ENCODE results near the gene HOMEZ.
A peak's percentile ranks its signal among the peaks of the same experiment; 100 is the strongest.

Gene HOMEZ

DNA sequence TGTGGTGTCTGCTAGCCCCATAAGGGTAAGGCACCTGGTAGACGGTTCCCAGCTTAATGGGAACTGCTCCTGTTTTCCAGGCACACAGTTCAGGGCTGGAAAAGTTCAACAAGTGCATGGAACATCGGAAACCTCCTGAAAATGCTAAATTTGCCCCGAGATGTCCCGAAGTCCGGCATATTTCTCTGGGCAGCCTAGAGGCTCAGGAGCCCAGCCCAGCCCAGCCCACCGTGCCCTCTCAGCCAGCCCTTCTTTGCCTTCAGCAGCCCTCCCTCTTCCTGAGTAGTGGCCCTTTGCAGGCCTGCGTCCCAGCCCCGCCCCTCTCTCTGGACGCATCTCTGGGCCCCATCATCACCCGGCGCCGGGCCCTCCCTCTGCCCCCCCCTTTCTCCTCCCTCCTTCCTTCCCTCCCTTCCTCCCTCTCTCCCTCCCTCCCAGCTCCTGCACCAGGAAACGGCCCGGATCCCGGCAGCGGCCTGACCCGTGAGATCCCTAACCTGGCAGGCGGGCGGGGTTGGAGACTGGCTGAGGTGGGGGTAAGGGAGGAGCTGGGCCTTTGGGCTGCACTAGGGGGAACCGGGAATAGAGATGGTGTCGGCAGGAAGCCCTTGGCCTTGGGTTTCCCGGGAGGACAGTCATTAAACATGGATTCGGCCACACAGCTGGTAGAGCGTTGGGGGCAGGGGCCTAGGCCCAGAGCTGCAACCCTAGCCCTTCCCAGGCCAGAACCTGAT lies 20.6 kb upstream of the HOMEZ start, which contains the start of gene BCL2L2:
Gene BCL2L2, plus strand, starts transcription at position 422 of the 734 bp plus-strand sequence. CDS start 935 bp downstream, outside the sequence.
- DNase-seq (ENCODE audit: low read depth) = peak; percentile 83
- peak within 1 kb of the TSS; percentile 69 for H3K4me3 ChIP-seq (ENCODE audit: low read depth, low read length)
- TF ChIP-seq, protein P1, sequence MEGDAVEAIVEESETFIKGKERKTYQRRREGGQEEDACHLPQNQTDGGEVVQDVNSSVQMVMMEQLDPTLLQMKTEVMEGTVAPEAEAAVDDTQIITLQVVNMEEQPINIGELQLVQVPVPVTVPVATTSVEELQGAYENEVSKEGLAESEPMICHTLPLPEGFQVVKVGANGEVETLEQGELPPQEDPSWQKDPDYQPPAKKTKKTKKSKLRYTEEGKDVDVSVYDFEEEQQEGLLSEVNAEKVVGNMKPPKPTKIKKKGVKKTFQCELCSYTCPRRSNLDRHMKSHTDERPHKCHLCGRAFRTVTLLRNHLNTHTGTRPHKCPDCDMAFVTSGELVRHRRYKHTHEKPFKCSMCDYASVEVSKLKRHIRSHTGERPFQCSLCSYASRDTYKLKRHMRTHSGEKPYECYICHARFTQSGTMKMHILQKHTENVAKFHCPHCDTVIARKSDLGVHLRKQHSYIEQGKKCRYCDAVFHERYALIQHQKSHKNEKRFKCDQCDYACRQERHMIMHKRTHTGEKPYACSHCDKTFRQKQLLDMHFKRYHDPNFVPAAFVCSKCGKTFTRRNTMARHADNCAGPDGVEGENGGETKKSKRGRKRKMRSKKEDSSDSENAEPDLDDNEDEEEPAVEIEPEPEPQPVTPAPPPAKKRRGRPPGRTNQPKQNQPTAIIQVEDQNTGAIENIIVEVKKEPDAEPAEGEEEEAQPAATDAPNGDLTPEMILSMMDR (IDR thresholded peaks at IDR 0.05; ENCODE audit: insufficient read depth, low read depth, low read length, missing control alignments) = no peak

DNA sequence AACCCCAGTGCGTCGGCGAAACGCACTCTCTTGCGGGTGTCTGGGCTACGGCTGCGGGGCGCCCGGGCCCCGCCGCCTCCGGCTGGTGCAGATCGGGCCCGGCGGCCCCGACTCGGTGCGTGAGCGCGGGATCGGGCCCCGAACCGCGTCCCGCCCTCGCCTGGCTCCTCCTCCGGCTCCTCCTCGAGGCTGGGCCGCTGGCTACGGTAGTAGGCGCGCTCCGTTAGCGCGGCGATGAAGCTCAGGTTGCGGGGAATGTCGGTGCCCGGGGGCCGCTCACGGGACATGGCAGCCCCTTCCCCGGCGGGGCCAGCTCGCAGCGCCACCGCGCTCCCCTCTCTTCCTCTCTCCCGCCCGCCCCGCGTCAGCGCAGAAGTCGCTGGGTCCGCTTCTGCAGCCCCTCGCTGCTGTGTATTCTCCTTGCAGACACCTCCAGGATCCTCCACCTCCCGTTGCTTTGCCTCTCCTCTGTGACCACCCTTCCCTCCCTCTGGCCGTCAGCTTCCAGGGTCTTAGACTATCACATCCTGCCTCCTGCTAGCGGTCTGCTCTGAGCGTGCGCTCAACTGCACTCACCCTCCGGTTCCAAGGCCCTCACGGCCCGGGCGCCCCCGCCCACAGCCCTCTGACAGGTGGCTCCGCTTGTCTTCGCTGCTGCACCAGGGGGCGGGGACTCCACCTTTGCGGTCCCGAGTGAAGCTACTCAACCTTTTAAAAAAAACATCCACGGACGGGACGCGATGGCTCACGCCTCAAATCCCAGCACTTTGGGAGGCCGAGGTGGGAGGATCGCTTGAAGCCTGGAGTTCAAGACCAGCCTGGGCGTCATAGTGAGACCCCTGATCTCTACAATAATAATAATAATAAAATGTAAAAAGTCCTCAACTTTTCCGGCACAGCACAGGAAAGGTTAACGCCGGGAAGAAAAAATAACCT lies 16.6 kb upstream of the HOMEZ start, which contains the start of gene PPP1R3E:
Gene PPP1R3E, minus strand, starts transcription at position 570 of the 936 bp plus-strand sequence. Its CDS starts 283 bp downstream, at position 287.
- H3K4me3 ChIP-seq (ENCODE audit: low read depth, low read length) = peak within 1 kb of the TSS; percentile 89
- DNase-seq (ENCODE audit: low read depth) = peak; percentile 92
- TF ChIP-seq, protein P1 (IDR thresholded peaks at IDR 0.05; ENCODE audit: insufficient read depth, low read depth, low read length, missing control alignments) = no peak

DNA sequence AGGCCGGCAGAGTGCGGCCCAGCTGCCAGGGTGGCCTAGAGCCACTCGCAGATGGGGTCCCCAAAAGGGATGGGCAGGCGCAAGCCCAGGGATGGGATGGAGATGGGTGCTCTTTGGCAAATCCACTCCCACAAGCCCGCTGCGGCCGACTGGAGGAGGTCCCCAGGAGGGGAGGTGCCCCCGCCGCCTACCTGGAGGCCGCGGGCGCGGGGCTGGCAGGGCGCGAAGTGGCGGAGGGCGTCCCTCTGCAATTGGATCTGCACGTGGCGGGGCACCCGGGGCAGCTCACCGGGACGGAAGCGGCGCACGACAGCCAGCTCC lies 16.0 kb upstream of the HOMEZ start:
- H3K4me3 ChIP-seq (ENCODE audit: low read depth, low read length) = peak overlapping the region; percentile 89
- no peak for DNase-seq (ENCODE audit: low read depth)
- TF ChIP-seq, protein P1 (IDR thresholded peaks at IDR 0.05; ENCODE audit: insufficient read depth, low read depth, low read length, missing control alignments) = no peak

DNA sequence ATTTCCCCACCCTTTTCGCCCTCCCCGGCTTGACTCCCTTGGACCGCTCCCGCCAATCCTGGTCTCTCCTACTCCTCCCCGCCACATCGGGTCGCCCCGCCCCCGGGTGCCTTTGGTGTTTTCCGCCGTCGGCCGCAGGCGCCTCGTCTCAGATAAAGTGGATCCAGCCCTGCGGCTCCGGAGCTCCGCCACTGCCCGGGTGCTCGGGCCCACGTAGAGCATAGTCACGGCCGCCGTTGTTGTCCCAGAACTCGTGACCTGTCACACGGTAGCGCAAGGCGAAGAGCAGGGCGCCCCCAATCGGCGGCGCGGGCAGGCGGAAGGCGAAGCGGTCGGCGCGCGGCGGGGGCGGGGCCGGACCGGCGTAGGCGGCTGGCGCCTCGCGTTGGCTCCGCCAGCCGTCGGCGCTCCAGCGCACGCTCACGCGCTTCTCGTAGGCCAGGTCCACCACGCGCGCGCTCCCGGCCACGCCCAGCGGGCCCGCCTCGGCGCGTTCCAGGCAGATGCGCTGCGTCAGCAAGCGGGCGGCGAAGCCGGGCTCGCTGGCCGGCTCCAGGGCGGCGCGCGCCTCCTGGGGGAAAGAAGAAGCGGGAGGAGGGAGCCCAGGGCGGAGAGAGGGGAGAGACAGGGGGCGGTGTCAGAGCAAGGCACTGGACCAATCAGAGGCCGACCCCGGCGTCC lies 15.5 kb upstream of the HOMEZ start:
- TF ChIP-seq, protein P1 (IDR thresholded peaks at IDR 0.05; ENCODE audit: insufficient read depth, low read depth, low read length, missing control alignments) = peak; percentile 75
- DNase-seq (ENCODE audit: low read depth) = peak; percentile 100
- H3K4me3 ChIP-seq (ENCODE audit: low read depth, low read length) = peak overlapping the region; percentile 89

DNA sequence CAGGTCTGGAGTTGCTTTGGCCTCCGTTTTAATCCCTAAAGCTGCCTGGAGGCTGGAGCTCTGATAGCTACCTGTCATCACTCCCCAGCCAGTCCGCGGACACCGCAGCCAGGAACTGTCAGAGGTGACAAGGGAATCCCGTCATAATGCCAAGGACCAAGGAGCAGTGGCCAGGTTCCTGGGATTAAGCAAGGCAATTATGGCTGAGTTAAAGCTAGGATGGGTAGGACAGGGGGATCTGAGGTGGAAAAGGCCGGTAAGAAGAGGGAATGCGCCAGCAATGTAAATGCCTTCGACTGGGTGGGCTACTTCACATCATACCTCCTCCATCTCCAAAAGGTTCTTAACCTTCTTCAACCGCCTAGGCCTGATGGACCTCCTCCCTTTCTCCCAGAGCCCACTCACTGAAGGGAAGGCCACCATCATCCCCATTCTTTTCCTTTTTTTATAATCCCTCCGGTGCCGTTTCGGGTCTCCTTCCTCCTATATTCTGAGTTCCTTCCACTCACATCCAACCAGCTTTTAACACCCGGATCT lies 14.8 kb upstream of the HOMEZ start:
- TF ChIP-seq, protein P1 (IDR thresholded peaks at IDR 0.05; ENCODE audit: insufficient read depth, low read depth, low read length, missing control alignments) = no peak
- no peak for DNase-seq (ENCODE audit: low read depth)
- H3K4me3 ChIP-seq (ENCODE audit: low read depth, low read length) = peak overlapping the region; percentile 89

DNA sequence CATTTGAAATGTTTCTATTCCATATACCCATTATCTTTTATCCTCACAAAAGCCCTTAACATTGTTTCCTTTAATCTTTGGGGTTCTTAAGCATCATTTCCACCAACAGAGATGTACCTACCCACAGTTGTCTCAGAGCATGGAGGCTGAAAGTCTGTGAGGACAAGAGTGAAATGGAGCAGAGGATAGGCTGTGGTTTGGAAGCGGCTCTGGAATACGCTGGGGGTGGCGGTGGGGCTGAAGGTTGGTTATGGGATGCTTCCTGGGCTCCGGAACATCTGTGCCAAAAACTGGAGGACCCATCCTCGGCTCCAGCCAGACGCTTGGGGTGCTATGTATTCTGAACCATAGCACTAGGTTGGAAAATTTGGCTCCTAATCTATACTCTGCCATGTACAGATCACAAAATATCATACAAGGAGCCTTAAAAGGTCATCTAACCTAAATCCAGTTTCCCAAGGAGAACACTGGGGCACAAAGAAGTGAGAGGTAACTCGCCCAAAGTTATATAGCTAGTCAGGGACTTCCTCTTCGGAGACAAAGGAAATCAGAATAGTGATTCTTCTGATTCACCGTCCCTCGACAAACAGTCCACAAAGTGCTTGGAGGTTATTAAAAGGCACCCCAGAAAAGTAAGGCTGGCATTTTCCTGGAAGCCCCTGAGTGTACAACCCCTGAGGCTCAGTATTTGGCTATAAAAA lies 14.2 kb upstream of the HOMEZ start:
- DNase-seq (ENCODE audit: low read depth) = no peak
- TF ChIP-seq, protein P1 (IDR thresholded peaks at IDR 0.05; ENCODE audit: insufficient read depth, low read depth, low read length, missing control alignments) = no peak
- peak overlapping the region; percentile 89 for H3K4me3 ChIP-seq (ENCODE audit: low read depth, low read length)
